Fibroblast of lung (primary cell): ENCODE measurements around the gene DISP3. TPM values are rescaled to one million over a fixed set of nuclear protein-coding genes. Genes with fewer than 3 reads are reported as not detected.

Source experiments
- DNase-seq, 2 donors: peaks; one replicate each; pipeline versions ENCODE4 v3.0.0 to v3.0.0-alpha.2; 2010; ENCODE audit warnings: low read depth in 2 of 2
- H2AFZ ChIP-seq: 2 replicates; pipeline ENCODE4 v1.5.1; 2012; ENCODE audit warnings: low read length, control low read depth, inconsistent platforms
- H3K27ac ChIP-seq: 2 replicates; pipeline ENCODE4 v1.5.1; 2011; ENCODE audit warnings: low read length, control low read depth; ENCODE audit not compliant: insufficient read depth
- H3K27me3 ChIP-seq: 2 replicates; pipeline ENCODE4 v1.5.1; 2011; ENCODE audit warnings: mild to moderate bottlenecking, low read length; ENCODE audit not compliant: control insufficient read depth, insufficient read depth
- H3K36me3 ChIP-seq: 2 replicates; pipeline ENCODE4 v1.5.1; 2011; ENCODE audit warnings: low read length; ENCODE audit not compliant: control insufficient read depth, insufficient read depth
- H3K4me1 ChIP-seq: 2 replicates; pipeline ENCODE4 v1.5.1; 2011; ENCODE audit warnings: low read length; ENCODE audit not compliant: control insufficient read depth, insufficient read depth; ENCODE audit errors: extremely low read depth
- H3K4me2 ChIP-seq: 2 replicates; pipeline ENCODE4 v1.5.1; 2011; ENCODE audit warnings: low read length, control low read depth; ENCODE audit not compliant: insufficient read depth; ENCODE audit errors: extremely low read depth
- H3K4me3 ChIP-seq, 4 experiments: fragments of 200-600 bp in 1 of 4; sonication (generic) in 1 of 4; replicated peaks in 1 of 4; 2 replicates each; pipeline ENCODE4 v1.5.1; 2011 to 2016; ENCODE audit warnings: low read length in 4 of 4, low read depth in 3 of 4, mild to moderate bottlenecking in 3 of 4, control low read depth in 2 of 4, inconsistent platforms in 1 of 4, mixed read lengths in 1 of 4; ENCODE audit not compliant: insufficient read depth in 1 of 4; ENCODE audit errors: control extremely low read depth in 1 of 4
- H3K79me2 ChIP-seq: 2 replicates; pipeline ENCODE4 v1.5.1; 2012; ENCODE audit warnings: mild to moderate bottlenecking, low read length, inconsistent platforms; ENCODE audit not compliant: control insufficient read depth, insufficient read depth
- H3K9ac ChIP-seq: 2 replicates; pipeline ENCODE4 v1.5.1; 2011; ENCODE audit warnings: mild to moderate bottlenecking, low read length, control low read depth; ENCODE audit not compliant: insufficient read depth
- H3K9me3 ChIP-seq: 2 replicates; pipeline ENCODE4 v1.5.1; 2012; ENCODE audit warnings: low read depth, low read length; ENCODE audit not compliant: control insufficient read depth, insufficient read depth
- H4K20me1 ChIP-seq: 2 replicates; pipeline ENCODE4 v1.5.1; 2011; ENCODE audit warnings: low read length; ENCODE audit not compliant: control insufficient read depth, insufficient read depth; ENCODE audit errors: extremely low read depth
- EZH2 ChIP-seq: IDR thresholded peaks from 2 replicates; pipeline ENCODE4 v1.5.1; 2012; ENCODE audit warnings: low read length, control low read depth, mild to moderate bottlenecking; ENCODE audit errors: missing control alignments
- polyA plus RNA-seq, 2 donors: library from polyadenylated mRNA; depleted of rRNA in 1 of 2; stranded (reverse) in 1 of 2; unstranded in 1 of 2; fragments of >200 nt; gene quantifications; 2 replicates each; pipeline ENCODE4 v1.2.1, GENCODE V29; 2011 to 2012; ENCODE audit warnings: missing spikeins in 1 of 2
- total RNA-seq: library from RNA; depleted of rRNA; stranded (reverse); fragments of >200 nt; gene quantifications from 2 replicates; pipeline ENCODE4 v1.2.1, GENCODE V29; 2014
- TF ChIP-seq, protein P1 (sequence below), 2 donors: IDR thresholded peaks in 1 of 2; conservative IDR thresholded peaks in 1 of 2; 1 replicate in 1 of 2; 2 replicates in 1 of 2; pipeline ENCODE4 v1.5.1; 2011 to 2012; ENCODE audit warnings: low read length in 2 of 2, control low read depth in 1 of 2, inconsistent platforms in 1 of 2, low read depth in 1 of 2, mild to moderate bottlenecking in 1 of 2

Gene DISP3
- total and polyA plus RNA-seq, 2 donors (not counting 1 experiment from before 2014, with no cell fraction given): 0.02 TPM; not detected in 1

DNA sequence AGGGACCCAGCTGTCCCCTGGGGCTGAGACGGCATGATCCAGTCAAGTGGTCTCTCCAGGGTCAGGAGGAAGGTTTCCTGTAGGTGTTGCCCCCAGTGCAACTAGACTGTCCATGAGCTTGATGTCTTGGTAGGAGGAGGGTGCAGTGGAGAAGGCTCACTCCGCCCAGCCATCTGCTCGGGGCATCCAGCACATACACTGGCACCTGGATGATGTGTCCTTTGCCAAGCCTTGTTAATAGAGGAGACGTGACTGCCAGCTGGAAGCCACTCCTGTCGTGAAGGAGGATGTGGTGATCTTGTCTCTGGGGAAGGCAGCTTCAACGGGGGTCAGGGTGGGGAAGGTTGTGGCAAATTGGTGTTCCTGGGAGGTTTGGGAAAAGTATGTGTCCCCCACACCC is 6.2 kb downstream of the DISP3 start:
- H3K9me3 ChIP-seq: no peaks in the 10 kb centered on the region
- no peaks in the 10 kb centered on the region for H4K20me1 ChIP-seq
- H3K4me1 ChIP-seq: no peaks in the 10 kb centered on the region
- no peaks in the 10 kb centered on the region for H3K79me2 ChIP-seq
- no peaks in the 10 kb centered on the region for H3K36me3 ChIP-seq
- DNase-seq: no peak
- no peak overlapping the region for H2AFZ ChIP-seq
- no peak overlapping the region for H3K4me2 ChIP-seq
- TF ChIP-seq, protein P1, sequence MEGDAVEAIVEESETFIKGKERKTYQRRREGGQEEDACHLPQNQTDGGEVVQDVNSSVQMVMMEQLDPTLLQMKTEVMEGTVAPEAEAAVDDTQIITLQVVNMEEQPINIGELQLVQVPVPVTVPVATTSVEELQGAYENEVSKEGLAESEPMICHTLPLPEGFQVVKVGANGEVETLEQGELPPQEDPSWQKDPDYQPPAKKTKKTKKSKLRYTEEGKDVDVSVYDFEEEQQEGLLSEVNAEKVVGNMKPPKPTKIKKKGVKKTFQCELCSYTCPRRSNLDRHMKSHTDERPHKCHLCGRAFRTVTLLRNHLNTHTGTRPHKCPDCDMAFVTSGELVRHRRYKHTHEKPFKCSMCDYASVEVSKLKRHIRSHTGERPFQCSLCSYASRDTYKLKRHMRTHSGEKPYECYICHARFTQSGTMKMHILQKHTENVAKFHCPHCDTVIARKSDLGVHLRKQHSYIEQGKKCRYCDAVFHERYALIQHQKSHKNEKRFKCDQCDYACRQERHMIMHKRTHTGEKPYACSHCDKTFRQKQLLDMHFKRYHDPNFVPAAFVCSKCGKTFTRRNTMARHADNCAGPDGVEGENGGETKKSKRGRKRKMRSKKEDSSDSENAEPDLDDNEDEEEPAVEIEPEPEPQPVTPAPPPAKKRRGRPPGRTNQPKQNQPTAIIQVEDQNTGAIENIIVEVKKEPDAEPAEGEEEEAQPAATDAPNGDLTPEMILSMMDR (conservative IDR thresholded peaks at IDR 0.05 in 1 of 2, IDR thresholded peaks at IDR 0.05 in 1 of 2; ENCODE audit: low read depth in 1 of 2, low read length in 2 of 2): no peak
- TF ChIP-seq EZH2: no peak
- no peak overlapping the region for H3K9ac ChIP-seq
- no peak overlapping the region for H3K4me3 ChIP-seq
- peaks cover 4% of the 10 kb centered on the region for H3K27me3 ChIP-seq
- no peak overlapping the region for H3K27ac ChIP-seq

DNA sequence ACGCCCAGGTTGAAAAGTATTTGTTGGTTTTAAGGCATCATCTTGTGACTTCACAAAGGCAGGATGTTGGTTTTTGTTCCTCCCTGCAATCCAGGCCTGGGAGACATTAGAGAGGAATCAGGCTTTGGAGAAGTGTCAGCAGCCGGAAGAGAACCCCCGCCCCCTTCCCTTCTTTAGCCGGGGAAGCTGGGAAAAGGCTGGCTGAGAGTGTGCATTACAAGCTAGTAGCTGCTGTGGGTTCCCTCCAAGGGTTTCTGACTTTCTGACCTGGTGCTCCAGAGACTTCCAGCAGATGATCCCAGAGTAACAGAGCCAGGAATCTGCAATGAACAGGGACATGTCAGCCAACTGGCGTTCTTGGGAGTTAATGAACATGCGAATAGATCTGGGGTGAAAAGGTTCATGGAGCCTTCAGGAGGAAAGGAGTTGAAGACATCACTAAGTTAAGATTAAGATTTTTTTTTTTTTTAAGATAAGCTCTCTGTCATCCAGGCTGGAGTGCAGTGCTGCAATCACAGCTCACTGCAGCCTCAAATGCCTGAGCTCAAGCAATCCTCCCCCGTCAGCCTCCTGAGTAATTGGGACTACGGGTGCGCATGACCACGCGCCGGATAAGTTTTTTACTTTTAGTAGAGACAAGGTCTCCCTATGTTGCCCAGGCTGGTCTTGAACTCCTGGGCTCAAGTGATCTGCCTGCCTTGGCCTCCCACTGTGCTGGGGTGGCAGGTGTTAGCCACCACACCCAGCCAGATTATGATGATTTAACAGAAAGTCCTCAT is 7.5 kb downstream of the DISP3 start:
- Histone ChIP-seq H3K9ac (no peak overlapping the region), H3K4me3 (no peak overlapping the region), H3K4me1 (no peaks in the 10 kb centered on the region), H3K27ac (no peak overlapping the region), H3K4me2 (no peak overlapping the region), H3K79me2 (no peaks in the 10 kb centered on the region), H4K20me1 (no peaks in the 10 kb centered on the region), H3K36me3 (no peaks in the 10 kb centered on the region), H3K27me3 (no peaks in the 10 kb centered on the region), H2AFZ (no peak overlapping the region), H3K9me3 (no peaks in the 10 kb centered on the region)
- DNase-seq: no peak
- TF ChIP-seq, protein P1 (conservative IDR thresholded peaks at IDR 0.05 in 1 of 2, IDR thresholded peaks at IDR 0.05 in 1 of 2; ENCODE audit: low read depth in 1 of 2, low read length in 2 of 2): no peak
- TF ChIP-seq EZH2: no peak

DNA sequence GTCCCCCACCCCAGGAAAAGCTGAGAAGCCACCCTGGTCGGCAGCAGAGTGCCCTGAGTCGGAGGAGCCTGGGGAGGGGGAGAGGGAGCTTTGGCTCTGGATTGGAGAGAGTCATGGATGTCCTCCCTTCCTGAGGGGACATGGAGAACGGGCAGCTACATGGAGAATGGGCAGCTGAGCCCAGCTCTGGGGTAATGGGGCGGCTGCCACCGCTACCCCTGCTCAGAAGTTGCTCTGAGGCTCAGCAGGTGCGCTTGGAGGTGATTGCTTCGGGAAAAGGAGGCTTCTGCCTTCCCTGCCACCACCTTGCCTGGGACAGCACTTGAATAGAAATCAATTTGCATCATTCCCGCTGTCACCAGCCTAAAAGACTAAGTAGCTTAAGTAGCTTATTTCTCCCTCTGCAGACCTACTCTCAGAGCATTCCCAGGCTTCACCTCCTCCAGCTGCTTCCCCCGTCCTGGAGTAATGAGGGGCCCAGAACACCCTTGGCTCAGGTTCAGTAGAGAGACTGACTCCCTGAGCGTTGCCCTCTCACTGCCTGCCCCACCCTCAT is 8.3 kb downstream of the DISP3 start:
- Histone ChIP-seq H3K79me2 (no peaks in the 10 kb centered on the region), H3K4me3 (no peak overlapping the region), H3K36me3 (no peaks in the 10 kb centered on the region), H3K4me2 (no peak overlapping the region), H3K9me3 (no peaks in the 10 kb centered on the region), H3K4me1 (no peaks in the 10 kb centered on the region), H2AFZ (no peak overlapping the region), H3K27me3 (no peaks in the 10 kb centered on the region), H3K27ac (no peak overlapping the region), H4K20me1 (no peaks in the 10 kb centered on the region), H3K9ac (no peak overlapping the region)
- no peak for DNase-seq
- no peak for TF ChIP-seq EZH2
- TF ChIP-seq, protein P1 (conservative IDR thresholded peaks at IDR 0.05 in 1 of 2, IDR thresholded peaks at IDR 0.05 in 1 of 2; ENCODE audit: low read depth in 1 of 2, low read length in 2 of 2): no peak
